Measurements from ENCODE around the gene SMC1B. TPM values are rescaled to one million over a fixed set of nuclear protein-coding genes. Genes with fewer than 3 reads are reported as not detected.

SMC1B gene
- total RNA-seq, 1 experiment from 2014 or later: 0.10 TPM

GRCh38 chr22:45407793-45408192 is 5.6 kb downstream of the SMC1B start:
- Histone ChIP-seq H3K27ac (ENCODE audit: low read length) (no peak overlapping the region), H3K4me1 (ENCODE audit: control insufficient read depth, insufficient read depth, low read length) (no peaks in the 10 kb centered on the region), H3K36me3 (ENCODE audit: control insufficient read depth, insufficient read depth, low read length) (no peaks in the 10 kb centered on the region; the same call in 1 of the 2 replicates), H3K4me3 (ENCODE audit: low read depth in 2 of 2, low read length in 2 of 2) (no peak overlapping the region), H3K9me3 (ENCODE audit: control insufficient read depth, insufficient read depth, low read depth, low read length) (no peaks in the 10 kb centered on the region), H3K27me3 (ENCODE audit: control insufficient read depth, insufficient read depth, low read length) (no peaks in the 10 kb centered on the region)
- DNase-seq (ENCODE audit: low read depth, low spot score): no peak
- ATAC-seq: no peak
- ChIA-PET CTCF (no interaction called here), POLR2A (no interaction called here)
- BruUV-seq (replicated peaks): no TSS peak
- TF ChIP-seq SIN3A (IDR thresholded peaks at IDR 0.05; ENCODE audit: borderline replicate concordance, insufficient read depth, low read depth, low read length): no peak
- no peak for TF ChIP-seq CTCF (IDR thresholded peaks at IDR 0.05)
- no peak for TF ChIP-seq REST (IDR thresholded peaks at IDR 0.05; ENCODE audit: insufficient read depth in 1 of 2, low read depth in 2 of 2, low read length in 1 of 2)
- TF ChIP-seq POLR2AphosphoS5 (IDR thresholded peaks at IDR 0.05; ENCODE audit: low read depth, low read length): no peak
- no peak for TF ChIP-seq TCF7L2 (IDR thresholded peaks at IDR 0.05; ENCODE audit: low read depth, low read length)
- intact Hi-C loops (cut with micrococcal nuclease; ENCODE audit: unreplicated experiment): no loop called here
- in situ Hi-C loops (cut with HindIII; ENCODE audit: low pct_unique_long_range_greater_than_20kb, low sequenced_read_pairs): no loop called here

DNA sequence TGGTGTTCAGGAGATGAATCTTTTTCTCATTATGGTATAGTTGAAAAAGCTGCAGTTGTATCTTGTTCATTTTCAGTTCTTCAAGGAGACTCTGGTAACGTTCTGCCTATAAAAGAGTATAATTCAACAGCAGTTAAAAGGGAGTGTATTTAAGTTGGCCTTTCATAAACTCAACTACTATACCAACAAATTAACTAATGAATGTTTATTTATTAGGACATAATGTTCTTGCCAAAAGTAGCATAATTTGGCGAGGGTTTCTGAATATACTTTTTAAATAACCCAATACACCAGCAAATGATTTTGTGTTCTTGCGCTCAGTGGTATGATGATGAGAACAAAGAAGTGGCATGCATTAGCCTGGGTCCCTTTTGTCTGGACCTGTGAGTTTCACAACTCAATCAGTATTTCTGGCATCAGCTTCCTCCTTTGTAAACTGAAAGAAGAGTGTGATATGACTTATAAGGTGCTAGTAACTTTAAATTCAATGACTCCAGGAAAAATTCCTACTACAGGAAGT is 10.9 kb downstream of the SMC1B start:
- H3K4me1 ChIP-seq (ENCODE audit: control insufficient read depth, insufficient read depth, low read length): no peaks in the 10 kb centered on the region
- in situ Hi-C loops (cut with HindIII; ENCODE audit: low pct_unique_long_range_greater_than_20kb, low sequenced_read_pairs): no loop called here
- no peak for TF ChIP-seq TCF7L2 (IDR thresholded peaks at IDR 0.05; ENCODE audit: low read depth, low read length)
- TF ChIP-seq CTCF (IDR thresholded peaks at IDR 0.05): no peak
- no peak for TF ChIP-seq POLR2AphosphoS5 (IDR thresholded peaks at IDR 0.05; ENCODE audit: low read depth, low read length)
- ChIA-PET CTCF (no interaction called here), POLR2A (no interaction called here)
- intact Hi-C loops (cut with micrococcal nuclease; ENCODE audit: unreplicated experiment): no loop called here
- ATAC-seq (no peak), DNase-seq (ENCODE audit: low read depth, low spot score) (no peak)
- H3K27ac ChIP-seq (ENCODE audit: low read length): no peak overlapping the region
- H3K36me3 ChIP-seq (ENCODE audit: control insufficient read depth, insufficient read depth, low read length): no peaks in the 10 kb centered on the region; the same call in 1 of the 2 replicates
- no peaks in the 10 kb centered on the region for H3K9me3 ChIP-seq (ENCODE audit: control insufficient read depth, insufficient read depth, low read depth, low read length)
- no peak overlapping the region for H3K4me3 ChIP-seq (ENCODE audit: low read depth in 2 of 2, low read length in 2 of 2)
- no TSS peak for BruUV-seq (replicated peaks)
- H3K27me3 ChIP-seq (ENCODE audit: control insufficient read depth, insufficient read depth, low read length): no peaks in the 10 kb centered on the region
